HG02571 (cell line): ENCODE results near the gene ZFAND2B.

Experiments used
- ATAC-seq: cut with Tn5 transposase; IDR thresholded peaks from one replicate; pipeline ENCODE4 v1.9.1; 2021; ENCODE audit warnings: mild to moderate bottlenecking, moderate library complexity; ENCODE audit not compliant: unreplicated experiment

The ZFAND2B gene

GRCh38 chr2:219206328-219207133, at the start of gene ZFAND2B:
Gene ZFAND2B (plus strand): TSS chr2:219206782. CDS start chr2:219206988, 206 bp downstream.
- peak; percentile 97 for ATAC-seq

DNA sequence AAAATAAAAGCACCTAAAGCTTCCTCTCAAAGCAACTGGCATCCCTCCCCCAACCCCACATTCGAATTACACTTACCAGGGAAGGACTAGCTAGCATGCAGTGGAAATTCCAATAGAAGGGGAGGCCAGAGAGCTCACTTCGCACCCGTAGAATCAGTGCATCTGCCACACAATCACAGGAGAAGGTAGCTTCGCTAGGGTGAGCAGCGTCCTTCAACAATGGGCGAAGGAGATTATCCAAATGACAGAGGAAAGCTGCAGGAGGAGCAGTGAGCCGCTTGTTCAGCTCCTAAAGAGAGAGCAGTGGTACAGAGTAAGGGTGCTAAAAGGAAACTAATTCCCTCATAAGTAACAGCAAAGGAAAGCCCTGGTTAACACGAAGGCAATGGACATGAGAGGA, 49.2 kb upstream of the ZFAND2B start:
- ATAC-seq: no peak

DNA sequence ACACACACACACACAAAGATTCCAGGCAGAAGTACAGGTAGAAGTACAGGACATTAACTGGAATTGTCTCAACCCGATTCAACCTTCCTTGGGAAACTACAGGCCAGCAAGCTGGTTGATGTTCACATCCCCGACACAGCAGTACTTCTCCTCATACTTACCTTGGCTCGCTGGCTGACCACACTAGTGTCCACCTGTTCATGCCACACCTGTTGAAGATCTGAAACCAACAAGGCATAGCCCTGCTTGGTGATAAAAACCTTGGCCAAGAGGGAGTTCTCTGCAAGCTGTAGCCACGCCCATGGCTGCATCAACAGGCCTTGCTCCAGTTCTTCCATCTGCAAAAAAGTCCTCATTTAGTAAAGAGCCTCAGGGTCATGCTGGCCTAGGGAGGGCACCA, 48.6 kb upstream of the ZFAND2B start:
- no peak for ATAC-seq

- no peak for ATAC-seq
Observed at GRCh38 chr2:219158586-219158985, 48.0 kb upstream of the ZFAND2B start.

- ATAC-seq: no peak
Observed at GRCh38 chr2:219159771-219160185, 46.8 kb upstream of the ZFAND2B start.

- peak; percentile 84 for ATAC-seq
Observed at GRCh38 chr2:219160186-219161017, 46.2 kb upstream of the ZFAND2B start, which contains the start of gene NHEJ1. Gene NHEJ1 (minus strand): TSS chr2:219160815. CDS start chr2:219158362, 2,453 bp downstream.

DNA sequence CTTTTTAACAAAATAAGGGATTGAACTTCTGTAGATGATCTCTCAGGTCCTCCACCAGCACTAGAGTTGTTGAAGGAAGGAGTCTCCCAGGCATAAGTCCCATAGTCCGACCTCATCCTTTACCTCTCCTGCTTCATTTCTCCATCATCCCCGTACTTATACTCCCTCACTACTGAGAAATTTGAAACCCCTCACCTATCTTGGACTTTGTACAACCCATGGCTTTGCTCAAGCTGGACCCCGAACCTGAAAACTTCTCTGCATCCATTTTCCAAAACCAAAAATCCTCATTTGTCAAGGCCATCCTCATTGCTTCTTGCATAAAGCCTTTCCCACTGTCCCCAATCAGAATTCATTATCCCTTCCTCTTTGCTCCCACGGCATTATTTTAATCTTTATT, 45.5 kb upstream of the ZFAND2B start:
- ATAC-seq: no peak

DNA sequence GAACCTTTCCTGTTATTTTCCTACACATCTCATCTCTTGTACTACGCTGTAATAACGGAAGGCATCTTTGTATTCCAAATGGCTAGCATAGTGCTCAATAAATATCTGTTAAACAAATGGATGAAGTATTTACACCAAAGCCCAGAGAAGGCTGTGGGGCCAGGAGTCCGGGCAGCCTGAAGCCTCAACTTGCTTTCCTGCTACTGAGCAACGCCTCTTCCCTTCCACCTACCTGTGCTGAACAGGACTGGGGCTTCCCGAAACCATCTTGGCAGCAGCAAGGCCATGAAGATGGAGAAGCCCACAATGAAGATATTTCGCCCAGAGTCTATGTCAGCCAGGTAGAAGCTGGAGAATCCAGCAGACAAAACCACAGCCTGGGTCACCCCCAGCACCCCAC, 43.4 kb upstream of the ZFAND2B start:
- no peak for ATAC-seq

- ATAC-seq: no peak
Observed at GRCh38 chr2:219165058-219165911, 41.3 kb upstream of the ZFAND2B start.

GRCh38 chr2:219167997-219168396, 38.6 kb upstream of the ZFAND2B start:
- ATAC-seq: no peak

GRCh38 chr2:219168526-219168925, 38.1 kb upstream of the ZFAND2B start:
- ATAC-seq: no peak

GRCh38 chr2:219168932-219169331, 37.6 kb upstream of the ZFAND2B start:
- no peak for ATAC-seq

DNA sequence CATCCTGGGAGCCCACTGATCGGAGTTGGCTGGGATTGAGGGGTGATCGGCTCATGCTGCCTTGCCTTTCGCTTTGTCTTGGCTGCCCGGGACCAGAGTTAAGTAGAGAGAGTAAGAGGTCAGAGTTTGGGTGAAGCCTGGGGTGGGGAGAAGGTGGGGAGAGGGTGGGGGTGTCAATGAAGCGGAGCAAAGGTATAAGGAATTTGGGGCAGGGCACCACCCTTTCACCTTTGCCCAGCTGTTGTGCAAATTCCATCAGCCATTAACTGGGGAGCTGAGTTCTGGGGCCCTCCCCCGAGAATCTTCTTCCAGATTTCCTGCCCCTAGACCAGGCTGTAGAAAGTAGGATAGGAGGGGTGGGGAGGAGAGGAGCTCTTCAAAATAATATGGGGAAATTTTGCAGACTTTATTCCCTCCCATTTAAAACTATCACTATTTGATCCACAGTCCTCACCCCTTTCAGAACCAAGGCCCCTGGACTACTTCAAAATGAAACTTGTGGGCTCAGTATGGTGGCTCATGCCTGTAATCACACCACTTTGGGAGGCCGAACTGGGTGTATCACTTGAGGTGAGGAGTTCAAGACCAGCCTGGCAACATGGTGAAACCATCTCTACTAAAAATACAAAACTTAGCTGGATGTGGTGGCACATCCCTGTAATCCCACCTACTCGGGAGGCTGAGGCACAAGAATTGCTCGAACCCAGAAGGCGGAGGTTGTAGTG, 36.5 kb upstream of the ZFAND2B start, which contains the start of gene SLC23A3:
Gene SLC23A3, minus strand, starts transcription at position 100 of the 725 bp plus-strand sequence. Its CDS starts 45 bp downstream, at position 55.
- ATAC-seq: no peak

DNA sequence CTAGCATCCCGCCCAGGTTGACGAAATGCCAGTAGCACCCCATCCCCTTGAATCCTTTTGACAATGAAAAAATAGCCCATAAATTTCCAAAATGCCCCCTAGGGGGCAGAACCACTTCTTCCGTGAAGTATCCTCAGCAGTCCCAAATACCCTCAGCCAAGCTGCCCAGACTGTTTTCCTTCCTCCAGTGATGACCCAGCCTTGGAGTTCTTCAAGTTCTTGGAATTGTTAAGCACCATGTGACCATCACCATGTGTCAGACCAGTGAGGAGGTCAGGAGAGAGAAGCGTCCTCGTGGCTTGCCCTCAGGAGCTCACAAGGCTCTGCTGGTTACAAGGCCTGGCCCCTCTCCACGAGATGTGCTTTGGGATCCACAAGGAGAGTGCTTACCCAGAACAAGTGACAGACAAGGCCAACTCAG, 35.3 kb upstream of the ZFAND2B start:
- ATAC-seq: no peak

GRCh38 chr2:219172231-219173154, 34.1 kb upstream of the ZFAND2B start:
- ATAC-seq: no peak

- ATAC-seq: no peak
Observed at GRCh38 chr2:219173176-219173575, 33.4 kb upstream of the ZFAND2B start.

DNA sequence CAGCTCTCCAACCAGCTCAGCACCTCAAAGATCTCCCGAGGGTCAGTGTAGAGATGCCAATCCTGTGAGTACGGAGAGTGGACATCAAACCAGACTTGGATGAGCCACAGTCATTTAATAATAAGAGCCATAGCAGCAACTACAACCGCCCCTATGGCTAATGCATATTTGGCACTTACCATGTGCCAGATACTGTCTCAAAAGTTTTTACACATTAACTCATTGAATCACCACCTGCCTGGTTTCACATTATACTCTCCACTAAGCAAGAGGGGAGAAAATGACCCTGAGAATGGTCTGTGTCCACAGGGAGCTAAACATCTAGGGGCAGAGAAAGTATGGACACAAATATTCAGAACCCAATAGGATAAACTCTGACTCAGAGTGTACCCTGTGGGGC, 32.4 kb upstream of the ZFAND2B start:
- no peak for ATAC-seq

- ATAC-seq: no peak
Observed at GRCh38 chr2:219174801-219175200, 31.8 kb upstream of the ZFAND2B start.

DNA sequence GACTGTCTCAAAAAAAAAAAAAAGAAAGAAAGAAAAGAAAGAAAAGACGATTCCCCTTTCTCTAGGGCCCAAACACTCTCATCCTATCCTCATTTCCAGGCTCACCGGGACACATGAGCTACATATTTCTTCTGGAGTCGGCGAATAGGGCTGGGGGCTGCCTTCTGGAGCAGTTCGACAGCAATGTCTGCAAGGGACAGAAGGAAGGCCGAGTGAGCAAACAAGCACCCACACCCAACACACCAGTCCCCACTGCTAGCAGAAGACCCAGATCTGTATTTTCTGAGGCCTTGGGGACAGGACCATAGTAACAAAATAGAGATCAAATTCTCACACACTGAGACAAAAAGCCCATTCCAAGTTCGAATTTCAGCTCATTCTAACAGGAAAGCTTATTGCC, 31.1 kb upstream of the ZFAND2B start:
- ATAC-seq: no peak
